ENCODE data around the gene GPR142.

The GPR142 gene

GRCh38 chr17:74368341-74369081 lies 1.2 kb downstream of the GPR142 start:
- no peak for FAIRE-seq
- peak; percentile 32 for DNase-seq (ENCODE audit: low spot score)

GRCh38 chr17:74369221-74369620 lies 1.9 kb downstream of the GPR142 start:
- DNase-seq (ENCODE audit: low spot score) = no peak
- no peak for FAIRE-seq

GRCh38 chr17:74369665-74370490 lies 2.6 kb downstream of the GPR142 start:
- no peak for FAIRE-seq
- DNase-seq (ENCODE audit: low spot score) = no peak

GRCh38 chr17:74371653-74372147 lies 4.4 kb downstream of the GPR142 start:
- FAIRE-seq (no peak), DNase-seq (ENCODE audit: low spot score) (no peak)

GRCh38 chr17:74372426-74372825 lies 5.1 kb downstream of the GPR142 start:
- DNase-seq (ENCODE audit: low spot score) = no peak
- no peak for FAIRE-seq

GRCh38 chr17:74373838-74374606 lies 6.7 kb downstream of the GPR142 start:
- DNase-seq (ENCODE audit: low spot score) = no peak
- FAIRE-seq = no peak

- DNase-seq (ENCODE audit: low spot score) (no peak), FAIRE-seq (no peak)
Observed at GRCh38 chr17:74374858-74375257, 7.6 kb downstream of the GPR142 start.

- DNase-seq (ENCODE audit: low spot score) (peak; percentile 47), FAIRE-seq (no peak)
Observed at GRCh38 chr17:74379495-74380085, 12.3 kb downstream of the GPR142 start.

GRCh38 chr17:74380086-74380958 lies 13.0 kb downstream of the GPR142 start:
- DNase-seq (ENCODE audit: low spot score) (no peak), FAIRE-seq (no peak)

GRCh38 chr17:74380959-74381808 lies 13.9 kb downstream of the GPR142 start:
- no peak for FAIRE-seq
- no peak for DNase-seq (ENCODE audit: low spot score)

GRCh38 chr17:74383141-74383540 lies 15.8 kb downstream of the GPR142 start:
- no peak for FAIRE-seq
- no peak for DNase-seq (ENCODE audit: low spot score)

GRCh38 chr17:74385201-74385600 lies 17.9 kb downstream of the GPR142 start:
- no peak for FAIRE-seq

GRCh38 chr17:74386386-74386785 lies 19.1 kb downstream of the GPR142 start:
- no peak for FAIRE-seq

More at GRCh38 chr17:74385201-74385600, 17.9 kb downstream of the GPR142 start:
- DNase-seq (ENCODE audit: low spot score) = no peak

GRCh38 chr17:74387365-74388218 lies 20.3 kb downstream of the GPR142 start:
- FAIRE-seq (no peak), DNase-seq (ENCODE audit: low spot score) (no peak)

More at GRCh38 chr17:74386386-74386785, 19.1 kb downstream of the GPR142 start:
- no peak for DNase-seq (ENCODE audit: low spot score)

GRCh38 chr17:74389084-74389753 lies 21.9 kb downstream of the GPR142 start:
- FAIRE-seq = no peak
- DNase-seq (ENCODE audit: low spot score) = no peak

- FAIRE-seq = no peak
- DNase-seq (ENCODE audit: low spot score) = no peak
Observed at GRCh38 chr17:74389937-74390679, 22.8 kb downstream of the GPR142 start.

Data from RCC 7860 (cell line).